ENCODE data around the gene KCNK4.

DNA sequence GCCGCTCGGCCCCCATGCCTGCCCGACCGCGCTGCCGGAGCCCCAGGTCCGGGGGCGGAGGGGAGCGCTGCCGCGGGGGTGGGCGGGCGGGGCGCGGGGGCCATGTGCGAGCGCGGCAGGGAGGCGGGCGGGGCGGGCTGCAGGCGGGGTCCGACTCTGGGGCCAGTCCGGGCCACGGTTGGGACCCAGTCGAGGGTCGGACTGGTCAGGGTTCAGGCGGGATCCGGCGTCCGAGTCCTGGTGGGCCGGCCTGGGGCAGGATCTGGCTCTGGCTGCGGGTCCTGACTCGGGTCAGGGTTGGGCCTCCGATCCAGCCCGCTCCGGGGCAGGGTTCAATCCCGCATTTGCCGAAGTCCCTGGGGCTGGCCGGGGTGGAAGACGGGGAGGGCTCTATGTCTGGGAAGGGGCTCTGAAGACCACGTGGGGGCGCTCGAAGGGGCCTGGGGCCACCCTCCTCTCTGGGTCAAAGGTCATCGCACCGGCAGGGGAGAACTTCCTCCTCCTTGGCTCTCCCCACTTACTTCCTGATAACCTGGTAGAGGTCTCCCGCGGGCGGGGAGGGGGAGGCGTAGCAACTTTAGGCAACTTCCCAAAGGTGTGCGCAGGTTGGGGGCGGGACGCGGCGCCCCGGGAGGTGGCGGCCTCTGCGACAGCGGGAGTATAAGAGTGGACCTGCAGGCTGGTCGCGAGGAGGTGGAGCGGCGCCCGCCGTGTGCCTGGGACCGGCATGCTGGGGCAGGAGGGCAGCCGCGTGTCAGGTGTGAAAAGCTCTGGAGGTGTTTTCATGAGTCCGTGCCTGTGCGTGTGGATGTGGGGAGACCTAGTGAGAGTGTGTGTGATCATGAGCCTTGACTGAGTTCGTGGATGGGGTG is 14.8 kb downstream of the KCNK4 start:
- TF ChIP-seq, protein P1, sequence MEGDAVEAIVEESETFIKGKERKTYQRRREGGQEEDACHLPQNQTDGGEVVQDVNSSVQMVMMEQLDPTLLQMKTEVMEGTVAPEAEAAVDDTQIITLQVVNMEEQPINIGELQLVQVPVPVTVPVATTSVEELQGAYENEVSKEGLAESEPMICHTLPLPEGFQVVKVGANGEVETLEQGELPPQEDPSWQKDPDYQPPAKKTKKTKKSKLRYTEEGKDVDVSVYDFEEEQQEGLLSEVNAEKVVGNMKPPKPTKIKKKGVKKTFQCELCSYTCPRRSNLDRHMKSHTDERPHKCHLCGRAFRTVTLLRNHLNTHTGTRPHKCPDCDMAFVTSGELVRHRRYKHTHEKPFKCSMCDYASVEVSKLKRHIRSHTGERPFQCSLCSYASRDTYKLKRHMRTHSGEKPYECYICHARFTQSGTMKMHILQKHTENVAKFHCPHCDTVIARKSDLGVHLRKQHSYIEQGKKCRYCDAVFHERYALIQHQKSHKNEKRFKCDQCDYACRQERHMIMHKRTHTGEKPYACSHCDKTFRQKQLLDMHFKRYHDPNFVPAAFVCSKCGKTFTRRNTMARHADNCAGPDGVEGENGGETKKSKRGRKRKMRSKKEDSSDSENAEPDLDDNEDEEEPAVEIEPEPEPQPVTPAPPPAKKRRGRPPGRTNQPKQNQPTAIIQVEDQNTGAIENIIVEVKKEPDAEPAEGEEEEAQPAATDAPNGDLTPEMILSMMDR (optimal IDR thresholded peaks at IDR 0.05 in 1 of 3, IDR thresholded peaks at IDR 0.05 in 1 of 3, conservative IDR thresholded peaks at IDR 0.05 in 1 of 3; ENCODE audit: extremely low read depth in 1 of 3, insufficient read depth in 2 of 3, low read length in 3 of 3): peak; percentile 9 to 35 (median 13)
- TF ChIP-seq EZH2 (IDR thresholded peaks at IDR 0.05; ENCODE audit: low read length): no peak
